Esophagus muscularis mucosa (tissue), 4 donors: ENCODE data around the gene RBMS3.

Experiments used
- EP300 ChIP-seq: sonication (generic); formaldehyde crosslinking; IDR thresholded peaks from one replicate; pipeline ENCODE4 v1.6.1; 2017; ENCODE audit warnings: antibody characterized with exemption
- POLR2A ChIP-seq: fragments of 450-650 bp; IDR thresholded peaks from one replicate; pipeline ENCODE4 v1.6.1; 2017; ENCODE audit warnings: antibody characterized with exemption, moderate library complexity, mild to moderate bottlenecking, low read depth
- TF ChIP-seq, protein P1 (sequence below), 3 experiments: fragments of 200-600 bp in 2 of 3; fragments of 450-650 bp in 1 of 3; sonication (generic) in 2 of 3; IDR thresholded peaks; one replicate each; pipeline ENCODE4 v1.5.1; 2017 to 2019; ENCODE audit warnings: antibody characterized with exemption in 3 of 3, mild to moderate bottlenecking in 2 of 3, moderate library complexity in 1 of 3

DNA sequence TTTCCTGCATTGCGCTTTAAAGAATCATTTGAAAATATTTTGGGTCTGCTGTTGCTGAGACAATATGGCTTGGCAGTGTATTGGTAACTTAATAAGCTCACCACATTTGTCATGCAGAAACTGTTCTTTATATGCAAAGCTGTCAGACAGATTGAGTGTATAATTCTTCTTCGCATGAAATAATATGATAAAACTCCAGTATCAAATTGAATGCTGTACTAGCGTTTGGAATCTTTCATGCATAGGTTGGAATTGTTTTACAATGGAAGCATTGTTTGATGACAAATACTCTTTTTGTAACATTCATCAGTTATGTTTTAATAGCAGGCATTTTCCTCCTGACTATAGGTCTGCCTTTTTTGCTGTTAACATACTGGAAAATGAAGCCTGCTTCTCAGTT, 53.8 kb downstream of the RBMS3 start:
- TF ChIP-seq, protein P1, sequence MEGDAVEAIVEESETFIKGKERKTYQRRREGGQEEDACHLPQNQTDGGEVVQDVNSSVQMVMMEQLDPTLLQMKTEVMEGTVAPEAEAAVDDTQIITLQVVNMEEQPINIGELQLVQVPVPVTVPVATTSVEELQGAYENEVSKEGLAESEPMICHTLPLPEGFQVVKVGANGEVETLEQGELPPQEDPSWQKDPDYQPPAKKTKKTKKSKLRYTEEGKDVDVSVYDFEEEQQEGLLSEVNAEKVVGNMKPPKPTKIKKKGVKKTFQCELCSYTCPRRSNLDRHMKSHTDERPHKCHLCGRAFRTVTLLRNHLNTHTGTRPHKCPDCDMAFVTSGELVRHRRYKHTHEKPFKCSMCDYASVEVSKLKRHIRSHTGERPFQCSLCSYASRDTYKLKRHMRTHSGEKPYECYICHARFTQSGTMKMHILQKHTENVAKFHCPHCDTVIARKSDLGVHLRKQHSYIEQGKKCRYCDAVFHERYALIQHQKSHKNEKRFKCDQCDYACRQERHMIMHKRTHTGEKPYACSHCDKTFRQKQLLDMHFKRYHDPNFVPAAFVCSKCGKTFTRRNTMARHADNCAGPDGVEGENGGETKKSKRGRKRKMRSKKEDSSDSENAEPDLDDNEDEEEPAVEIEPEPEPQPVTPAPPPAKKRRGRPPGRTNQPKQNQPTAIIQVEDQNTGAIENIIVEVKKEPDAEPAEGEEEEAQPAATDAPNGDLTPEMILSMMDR (IDR thresholded peaks at IDR 0.05): no peak
- no peak for TF ChIP-seq EP300
- TF ChIP-seq POLR2A: no peak
